PFSK-1 (cell line): ENCODE measurements around the gene RUFY3.

Source experiments
- FOXP2 ChIP-seq: optimal IDR thresholded peaks from 2 replicates; pipeline ENCODE3; 2011; ENCODE audit warnings: borderline replicate concordance, control low read depth, inconsistent platforms; ENCODE audit not compliant: insufficient read depth; ENCODE audit errors: extremely low read length, extremely low read depth
- POLR2AphosphoS5 ChIP-seq: IDR thresholded peaks from 2 replicates; pipeline ENCODE4 v1.6.1; 2012; ENCODE audit warnings: low read depth, mild to moderate bottlenecking, control low read depth, low read length, moderate library complexity
- SIN3A ChIP-seq: IDR thresholded peaks from 2 replicates; pipeline ENCODE4 v1.6.1; 2012; ENCODE audit warnings: mild to moderate bottlenecking, low read length, moderate library complexity, borderline replicate concordance; ENCODE audit not compliant: insufficient read depth
- TAF1 ChIP-seq: IDR thresholded peaks from 2 replicates; pipeline ENCODE4 v1.6.1; 2012; ENCODE audit warnings: low read length, control low read depth, borderline replicate concordance; ENCODE audit not compliant: insufficient read depth
- TF ChIP-seq, protein P1 (sequence below), 2 experiments: IDR thresholded peaks; 2 replicates each; pipeline versions ENCODE4 v1.6.1 to v1.8.0; 2011 to 2012; ENCODE audit warnings: low read depth in 2 of 2, low read length in 2 of 2, control low read depth in 1 of 2, inconsistent platforms in 1 of 2, mild to moderate bottlenecking in 1 of 2, moderate library complexity in 1 of 2; ENCODE audit not compliant: insufficient read depth in 1 of 2

The RUFY3 gene

DNA sequence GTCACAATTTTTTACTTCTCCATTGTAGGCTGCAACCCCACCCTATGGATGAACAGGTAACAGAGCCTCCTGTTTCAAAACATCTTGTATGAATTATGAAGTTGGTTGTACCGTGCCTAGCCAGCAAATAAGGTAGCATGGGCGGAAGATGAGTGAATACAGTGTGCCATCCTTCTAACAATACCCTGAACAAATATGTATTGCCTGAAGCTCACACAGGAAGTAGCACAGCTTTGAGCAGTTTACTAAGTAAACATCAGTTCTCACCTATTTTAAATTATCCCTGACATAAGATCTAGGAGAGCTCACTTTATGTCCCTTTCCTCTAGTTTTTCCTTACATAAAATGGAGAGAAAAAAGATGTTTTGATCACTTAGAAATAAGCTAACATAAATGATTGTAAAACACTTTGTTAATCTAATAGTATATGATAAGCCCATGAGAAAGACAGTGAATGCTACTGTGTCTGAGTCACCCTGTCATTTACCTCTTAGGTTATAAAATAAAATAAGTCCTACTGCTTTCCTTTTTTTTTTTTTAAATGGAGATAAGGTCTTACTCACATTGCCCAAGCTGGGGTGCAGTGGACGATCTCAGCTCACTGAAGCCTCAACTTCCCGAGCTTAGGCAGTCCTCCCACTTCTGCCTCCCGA is 81.3 kb downstream of the RUFY3 start:
- TF ChIP-seq SIN3A (no peak), POLR2AphosphoS5 (no peak), FOXP2 (no peak), TAF1 (no peak)
- TF ChIP-seq, protein P1, sequence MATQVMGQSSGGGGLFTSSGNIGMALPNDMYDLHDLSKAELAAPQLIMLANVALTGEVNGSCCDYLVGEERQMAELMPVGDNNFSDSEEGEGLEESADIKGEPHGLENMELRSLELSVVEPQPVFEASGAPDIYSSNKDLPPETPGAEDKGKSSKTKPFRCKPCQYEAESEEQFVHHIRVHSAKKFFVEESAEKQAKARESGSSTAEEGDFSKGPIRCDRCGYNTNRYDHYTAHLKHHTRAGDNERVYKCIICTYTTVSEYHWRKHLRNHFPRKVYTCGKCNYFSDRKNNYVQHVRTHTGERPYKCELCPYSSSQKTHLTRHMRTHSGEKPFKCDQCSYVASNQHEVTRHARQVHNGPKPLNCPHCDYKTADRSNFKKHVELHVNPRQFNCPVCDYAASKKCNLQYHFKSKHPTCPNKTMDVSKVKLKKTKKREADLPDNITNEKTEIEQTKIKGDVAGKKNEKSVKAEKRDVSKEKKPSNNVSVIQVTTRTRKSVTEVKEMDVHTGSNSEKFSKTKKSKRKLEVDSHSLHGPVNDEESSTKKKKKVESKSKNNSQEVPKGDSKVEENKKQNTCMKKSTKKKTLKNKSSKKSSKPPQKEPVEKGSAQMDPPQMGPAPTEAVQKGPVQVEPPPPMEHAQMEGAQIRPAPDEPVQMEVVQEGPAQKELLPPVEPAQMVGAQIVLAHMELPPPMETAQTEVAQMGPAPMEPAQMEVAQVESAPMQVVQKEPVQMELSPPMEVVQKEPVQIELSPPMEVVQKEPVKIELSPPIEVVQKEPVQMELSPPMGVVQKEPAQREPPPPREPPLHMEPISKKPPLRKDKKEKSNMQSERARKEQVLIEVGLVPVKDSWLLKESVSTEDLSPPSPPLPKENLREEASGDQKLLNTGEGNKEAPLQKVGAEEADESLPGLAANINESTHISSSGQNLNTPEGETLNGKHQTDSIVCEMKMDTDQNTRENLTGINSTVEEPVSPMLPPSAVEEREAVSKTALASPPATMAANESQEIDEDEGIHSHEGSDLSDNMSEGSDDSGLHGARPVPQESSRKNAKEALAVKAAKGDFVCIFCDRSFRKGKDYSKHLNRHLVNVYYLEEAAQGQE (IDR thresholded peaks at IDR 0.05; ENCODE audit: insufficient read depth in 1 of 2, low read depth in 2 of 2, low read length in 2 of 2) = no peak

DNA sequence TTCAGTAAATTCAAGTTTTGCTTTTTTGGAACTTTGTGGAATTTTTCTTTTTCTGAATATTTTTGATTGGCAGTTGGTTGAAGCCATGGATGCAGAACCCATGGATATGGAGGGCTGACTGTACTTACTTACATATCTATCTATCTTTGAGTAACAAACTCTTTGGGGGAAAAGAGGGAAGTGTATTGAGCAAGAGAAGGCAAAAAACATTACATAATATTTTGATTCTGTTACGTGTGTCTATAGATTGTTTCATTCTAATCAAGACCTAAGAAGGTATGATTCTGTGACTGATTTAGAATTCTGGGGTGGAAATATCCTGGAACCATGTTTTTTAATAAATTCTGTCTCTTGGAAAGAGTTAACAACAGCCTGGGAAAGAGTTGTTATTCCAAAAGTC is 86.4 kb downstream of the RUFY3 start:
- TF ChIP-seq FOXP2 (no peak), SIN3A (no peak), POLR2AphosphoS5 (no peak), TAF1 (no peak)
- TF ChIP-seq, protein P1 (IDR thresholded peaks at IDR 0.05; ENCODE audit: insufficient read depth in 1 of 2, low read depth in 2 of 2, low read length in 2 of 2) = no peak

DNA sequence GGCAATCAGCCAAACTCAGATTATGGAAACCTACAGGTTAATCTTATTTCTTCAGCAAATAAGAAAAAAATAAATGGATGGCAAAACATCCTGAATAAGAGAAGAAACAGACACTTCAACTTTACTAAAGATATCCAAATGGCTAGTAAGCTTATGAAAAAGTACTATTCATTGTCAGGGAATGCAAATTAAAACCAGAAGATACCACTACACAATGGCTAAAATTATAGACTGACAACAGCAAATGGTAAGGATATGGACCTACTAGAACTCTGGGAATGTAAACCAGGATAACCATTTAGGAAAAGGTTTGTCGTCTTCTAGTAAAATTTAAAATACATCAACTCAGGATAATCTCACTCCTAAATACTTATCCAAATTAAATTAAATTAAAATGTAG is 93.6 kb downstream of the RUFY3 start:
- TF ChIP-seq SIN3A (no peak), FOXP2 (no peak)

DNA sequence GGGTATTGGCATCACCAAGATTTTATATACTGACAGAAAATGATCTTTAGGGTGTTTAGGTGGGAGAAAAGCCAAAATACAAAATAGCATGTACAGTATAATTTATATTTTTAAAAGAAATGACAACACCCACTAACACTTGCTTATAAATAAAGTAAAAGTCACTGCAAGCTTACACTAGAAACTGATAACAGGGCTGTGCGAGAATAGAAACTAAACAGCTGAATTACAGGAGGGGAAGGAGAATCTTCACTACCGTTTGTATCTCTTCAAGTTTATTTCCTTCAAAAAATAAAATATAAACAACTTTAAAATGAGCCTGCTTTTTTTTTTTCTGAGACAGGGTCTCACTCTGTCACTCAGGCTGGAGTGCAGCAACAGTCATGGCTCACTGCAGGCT is 95.1 kb downstream of the RUFY3 start:
- TF ChIP-seq, protein P1 (IDR thresholded peaks at IDR 0.05; ENCODE audit: insufficient read depth in 1 of 2, low read depth in 2 of 2, low read length in 2 of 2) = no peak
- no peak for TF ChIP-seq FOXP2
- TF ChIP-seq TAF1 = no peak
- TF ChIP-seq POLR2AphosphoS5 = no peak
- TF ChIP-seq SIN3A = no peak

DNA sequence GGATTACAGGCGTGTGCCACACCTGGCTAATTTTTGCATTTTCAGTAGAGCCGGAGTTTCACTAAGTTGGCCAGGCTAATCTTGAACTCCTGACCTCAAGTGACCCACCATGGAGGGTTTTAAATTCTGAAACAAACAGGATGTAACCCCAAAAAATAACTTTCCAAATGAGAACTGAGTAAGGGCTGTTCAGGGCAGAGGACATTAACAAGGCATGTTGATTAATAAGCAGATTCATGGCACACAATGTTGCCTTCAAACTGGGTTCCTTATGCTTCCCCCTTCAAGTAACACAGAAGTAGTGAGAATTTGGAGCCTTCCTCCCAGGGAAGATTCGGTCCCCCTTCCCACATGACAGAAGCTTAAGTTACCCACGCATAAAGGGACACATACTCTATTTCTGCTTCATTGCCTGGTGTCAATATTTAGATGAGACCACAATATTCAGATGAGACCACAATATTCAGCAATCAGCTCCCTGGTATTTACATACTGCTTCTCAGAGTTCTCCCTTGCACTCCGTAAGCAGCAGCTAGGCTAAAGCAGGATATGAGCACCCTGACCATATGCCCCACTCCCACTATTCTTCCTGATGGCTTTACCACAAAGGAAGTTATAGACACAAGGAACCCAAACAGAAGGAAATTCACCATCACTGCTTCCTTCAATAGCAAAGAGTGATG is 96.5 kb downstream of the RUFY3 start:
- TF ChIP-seq, protein P1 (IDR thresholded peaks at IDR 0.05; ENCODE audit: insufficient read depth in 1 of 2, low read depth in 2 of 2, low read length in 2 of 2) = no peak
- TF ChIP-seq FOXP2 (no peak), SIN3A (no peak), TAF1 (no peak), POLR2AphosphoS5 (no peak)
